ENCODE data around the gene C14orf93.

C14orf93 gene

DNA sequence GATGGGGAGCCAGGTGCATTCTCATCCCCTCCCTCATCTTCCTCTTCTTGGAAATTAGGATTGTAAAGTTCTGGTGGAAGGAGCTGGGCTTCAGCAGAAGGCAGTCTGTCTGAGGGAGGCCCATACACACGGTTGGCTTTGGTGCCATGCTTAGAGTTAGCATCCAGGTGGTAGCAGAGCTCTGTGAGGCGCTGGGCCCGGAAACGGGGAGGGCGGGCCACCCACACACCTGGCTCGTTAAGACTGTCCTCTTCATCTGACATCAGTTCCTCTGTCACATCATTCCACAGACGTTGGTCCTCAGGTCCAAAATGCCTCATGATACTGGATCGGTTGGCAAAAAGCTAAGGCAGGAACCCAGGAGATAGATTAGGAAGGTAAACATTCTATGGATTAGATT, 22.7 kb downstream of the C14orf93 start:
- FAIRE-seq: no peak

GRCh38 chr14:22986508-22987054, 23.4 kb downstream of the C14orf93 start:
- FAIRE-seq: peak; percentile 81

- FAIRE-seq: no peak
Measured at GRCh38 chr14:22985894-22986507, 23.9 kb downstream of the C14orf93 start.

GRCh38 chr14:22984959-22985658, 24.8 kb downstream of the C14orf93 start:
- no peak for FAIRE-seq

GRCh38 chr14:22982477-22983245, 27.3 kb downstream of the C14orf93 start, which contains the start of gene AJUBA:
TSS of gene AJUBA (minus strand) at chr14:22982551. CDS start at chr14:22982266, 285 bp downstream.
- FAIRE-seq: no peak

DNA sequence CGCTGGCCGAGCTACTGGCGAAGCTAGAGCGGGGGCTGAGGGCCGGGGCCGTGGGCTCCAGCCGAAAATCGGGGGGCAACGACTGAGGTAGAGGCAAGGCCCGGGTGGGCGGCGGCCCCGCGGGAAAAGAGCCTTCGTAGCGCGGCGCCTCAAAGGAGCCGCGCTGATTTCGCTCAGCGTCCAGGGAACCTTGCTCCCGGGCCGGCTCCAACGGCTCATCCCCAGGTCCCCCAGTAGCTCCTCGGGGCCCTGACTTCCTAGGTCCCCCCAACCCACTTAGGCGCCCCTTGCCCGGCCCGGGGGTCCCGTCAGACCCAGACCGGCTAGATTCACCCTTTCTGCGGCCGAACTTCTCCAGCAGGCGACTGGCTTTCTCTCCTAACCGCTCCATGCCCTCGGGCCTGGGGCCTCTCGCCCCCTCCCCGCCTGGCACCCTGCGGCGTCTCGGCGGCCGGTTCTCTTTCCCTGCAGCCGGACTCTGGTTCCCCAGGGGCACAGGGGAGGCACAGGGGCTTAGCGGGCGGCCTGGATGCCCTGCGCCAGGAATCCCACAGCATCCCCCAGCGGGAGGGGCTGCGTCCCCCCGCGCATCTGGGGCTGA, 28.0 kb downstream of the C14orf93 start:
- no peak for FAIRE-seq

GRCh38 chr14:22981090-22981875, 28.7 kb downstream of the C14orf93 start:
- no peak for FAIRE-seq

GRCh38 chr14:22980672-22981089, 29.3 kb downstream of the C14orf93 start:
- FAIRE-seq: no peak

DNA sequence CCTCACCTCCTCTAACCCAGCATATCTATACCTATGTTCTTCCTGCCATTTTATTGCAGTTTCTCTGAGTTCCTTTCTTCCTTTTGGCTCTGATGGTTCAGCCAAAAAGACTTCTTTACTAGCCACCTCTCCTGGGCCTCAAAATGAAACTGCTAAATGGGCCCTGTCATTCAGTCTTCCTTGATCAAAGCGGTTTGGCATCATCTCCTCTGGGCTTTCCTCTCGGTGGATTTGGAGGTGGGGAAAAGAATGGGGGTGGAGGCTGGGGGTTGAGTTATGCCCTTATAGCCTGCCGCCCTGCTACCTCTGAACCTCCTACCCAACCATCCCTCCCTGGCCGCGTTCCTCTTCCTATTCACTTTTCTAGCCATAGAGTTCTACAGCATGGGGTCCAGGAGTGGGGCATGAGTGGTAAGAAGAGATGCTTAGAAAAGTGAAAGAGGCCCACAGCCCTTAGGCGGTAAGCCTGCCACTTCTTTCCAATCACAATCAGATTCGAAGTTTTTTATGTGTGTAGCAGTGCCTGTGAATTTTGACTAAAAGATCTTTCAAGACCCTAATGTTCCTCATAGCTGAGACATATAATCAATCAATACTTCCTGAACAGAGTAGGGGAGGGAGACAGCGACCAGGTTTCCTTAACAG, 30.1 kb downstream of the C14orf93 start:
- no peak for FAIRE-seq

DNA sequence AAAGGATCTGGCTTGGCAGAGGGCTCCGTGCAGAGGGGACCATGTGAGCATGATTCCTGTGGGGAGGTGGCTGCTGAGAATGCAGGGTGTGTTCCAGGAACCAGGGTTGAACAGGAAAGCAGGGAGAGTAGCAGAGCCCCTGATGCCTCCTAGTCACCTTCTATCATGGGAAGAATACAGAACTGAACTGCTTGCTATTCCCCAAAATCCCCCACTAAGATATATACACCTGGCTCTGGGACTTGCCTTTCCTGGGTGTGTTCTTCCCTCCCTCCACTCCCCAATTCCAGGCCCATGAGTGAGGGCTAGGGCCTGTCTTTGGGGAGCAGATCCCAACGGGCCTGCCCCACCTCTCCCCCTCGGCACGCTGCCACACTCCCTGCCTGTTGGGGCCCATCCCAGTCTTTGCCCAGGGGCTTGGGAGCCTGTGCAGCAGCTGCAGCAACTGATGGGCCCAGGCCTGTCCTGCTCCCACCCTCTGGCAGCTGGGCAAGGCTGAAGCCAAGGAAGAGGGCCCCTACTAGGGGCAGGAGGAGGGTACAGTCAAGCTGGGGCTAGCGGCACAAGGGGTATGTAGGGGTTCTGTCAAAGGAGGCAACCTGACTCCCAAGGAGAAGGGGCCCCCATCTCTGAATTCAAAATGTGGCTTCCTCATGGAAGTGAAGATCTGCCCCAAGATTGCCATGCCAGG, 30.8 kb downstream of the C14orf93 start:
- no peak for FAIRE-seq

DNA sequence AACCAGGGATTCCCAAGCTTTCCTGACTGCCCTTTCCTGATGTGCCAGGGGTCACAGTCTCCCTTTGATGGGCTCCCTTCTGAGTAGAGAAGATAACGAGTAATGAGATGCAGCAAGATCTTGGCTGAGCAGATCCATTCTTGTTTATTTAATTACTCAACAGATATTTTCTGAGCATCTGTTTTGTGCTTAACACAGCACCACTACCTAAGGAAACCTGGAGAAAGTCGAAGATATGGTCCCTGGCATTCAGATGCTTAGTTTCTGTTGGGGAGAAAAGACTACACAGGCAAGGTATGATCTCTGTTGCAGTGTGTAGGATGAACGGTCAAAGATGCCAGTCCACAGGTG, 31.5 kb downstream of the C14orf93 start:
- no peak for FAIRE-seq

DNA sequence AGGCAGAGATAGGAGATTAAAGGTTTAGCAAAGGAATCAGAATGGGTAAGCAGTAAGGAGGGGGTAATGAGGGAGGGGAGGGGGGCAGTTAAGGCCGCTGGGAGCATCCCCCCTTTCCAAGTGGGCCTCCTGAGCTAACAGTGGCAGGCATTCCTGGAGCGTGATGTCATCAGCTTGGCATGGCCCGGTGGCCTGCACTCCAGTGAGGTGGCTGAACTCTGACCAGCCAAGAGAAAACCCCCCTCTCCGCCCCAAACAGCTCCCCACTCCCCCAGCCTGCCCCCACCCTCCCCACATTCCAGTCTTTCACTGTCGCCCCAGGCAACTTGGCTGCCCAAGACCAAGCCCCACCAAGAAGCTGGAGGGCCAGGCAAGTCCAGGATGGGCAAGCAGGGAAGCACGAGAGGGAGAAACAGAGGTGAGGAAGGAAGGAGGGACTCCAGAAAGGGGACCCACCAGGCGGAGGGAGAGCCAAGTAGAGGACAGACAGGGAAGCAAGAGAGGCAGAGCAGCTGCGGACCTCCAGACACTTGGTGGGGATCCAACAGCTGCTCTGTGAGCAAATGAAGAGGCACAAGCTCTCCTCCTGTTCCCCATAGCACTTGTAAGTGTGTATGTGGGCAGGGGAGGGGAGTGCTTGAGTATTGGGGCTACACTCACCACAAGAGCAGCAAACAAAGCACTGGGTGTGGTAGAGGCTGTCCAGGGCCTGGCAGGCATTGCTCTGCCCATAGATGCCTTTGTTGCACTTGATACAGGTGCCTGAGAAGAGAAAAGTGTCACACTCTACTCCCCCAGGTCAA, 32.1 kb downstream of the C14orf93 start:
- no peak for FAIRE-seq

DNA sequence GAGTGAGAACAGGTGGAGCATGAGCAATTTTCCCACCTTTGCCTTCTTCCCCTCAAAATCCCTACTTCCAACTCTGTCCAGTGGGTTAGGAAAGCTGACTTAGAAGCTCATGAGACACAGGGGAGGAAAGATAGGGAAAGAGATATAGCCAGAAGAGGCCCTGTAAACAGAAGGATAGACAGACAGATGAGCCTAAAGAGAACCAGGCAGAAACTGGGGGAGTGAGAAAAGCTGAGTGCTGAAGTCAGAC, 32.6 kb downstream of the C14orf93 start:
- FAIRE-seq: no peak

DNA sequence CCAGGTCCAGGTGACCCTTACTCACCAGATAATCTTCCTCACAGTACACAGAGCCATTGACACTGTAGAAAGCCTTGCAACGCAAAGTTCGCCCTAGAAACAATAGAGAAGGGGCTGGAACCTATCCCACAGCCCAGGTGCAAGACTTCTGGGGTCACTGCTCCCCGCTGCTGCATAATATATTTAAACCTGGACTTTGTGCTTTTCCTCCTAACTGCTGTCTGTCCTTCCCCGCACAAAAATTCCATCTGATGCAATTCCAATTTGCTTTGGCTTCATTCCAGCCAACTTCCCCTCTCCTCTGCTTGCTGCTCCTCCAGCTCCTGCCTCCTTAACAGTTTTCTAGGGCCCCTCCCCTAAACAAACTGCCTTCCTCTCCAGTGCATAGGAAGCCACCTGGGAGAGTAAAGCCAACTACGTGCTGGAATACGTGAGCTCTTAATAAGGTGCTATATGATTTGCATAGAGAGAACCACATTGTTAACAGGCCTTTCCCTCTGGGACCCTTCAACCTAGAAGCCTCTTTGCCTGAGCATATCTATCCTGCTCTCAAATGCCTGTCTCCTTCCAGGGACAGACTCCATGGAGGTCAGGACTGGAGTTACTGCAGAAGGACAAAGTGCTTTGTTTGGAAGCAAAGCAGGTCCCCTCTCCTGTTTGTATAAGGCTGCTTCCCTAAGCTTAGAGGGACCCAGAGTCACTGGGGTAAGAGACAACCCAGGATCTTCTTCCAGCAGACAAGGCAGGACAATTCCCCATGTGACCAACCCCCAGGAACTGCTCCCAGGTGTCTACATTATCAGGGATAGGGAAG, 33.1 kb downstream of the C14orf93 start:
- FAIRE-seq: no peak

- no peak for FAIRE-seq
Measured at GRCh38 chr14:22974530-22975313, 35.2 kb downstream of the C14orf93 start.

- peak; percentile 92 for FAIRE-seq
Measured at GRCh38 chr14:22973217-22974032, 36.5 kb downstream of the C14orf93 start.

DNA sequence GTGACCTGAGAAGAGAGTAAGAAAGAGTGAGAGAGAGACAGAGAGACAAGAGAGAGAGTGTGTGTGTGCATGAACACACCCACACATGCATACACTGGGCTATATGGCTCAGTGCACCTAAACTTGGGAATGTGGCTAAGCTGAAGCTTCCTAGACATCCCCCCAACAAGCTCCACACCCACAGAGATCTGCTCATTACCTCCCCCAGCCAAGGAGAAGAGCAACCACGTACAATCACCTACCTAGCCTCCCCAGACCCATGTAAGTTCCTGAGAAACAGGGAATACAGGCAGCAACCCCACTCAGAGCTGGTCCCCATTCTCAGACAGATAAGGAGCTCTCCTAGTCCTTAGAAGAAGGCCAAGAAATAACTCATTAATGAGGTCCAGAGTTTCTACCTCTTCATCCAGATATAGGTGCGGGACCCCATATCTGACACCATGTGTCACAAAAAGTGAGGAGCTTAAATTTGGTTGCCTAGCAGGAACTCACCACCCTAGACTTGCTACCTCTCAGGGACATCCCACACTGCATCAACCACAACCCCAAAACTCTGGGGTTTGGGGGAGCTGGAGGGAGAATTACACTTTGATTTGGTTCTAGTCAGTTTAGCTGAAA, 37.5 kb downstream of the C14orf93 start:
- FAIRE-seq: no peak

DNA sequence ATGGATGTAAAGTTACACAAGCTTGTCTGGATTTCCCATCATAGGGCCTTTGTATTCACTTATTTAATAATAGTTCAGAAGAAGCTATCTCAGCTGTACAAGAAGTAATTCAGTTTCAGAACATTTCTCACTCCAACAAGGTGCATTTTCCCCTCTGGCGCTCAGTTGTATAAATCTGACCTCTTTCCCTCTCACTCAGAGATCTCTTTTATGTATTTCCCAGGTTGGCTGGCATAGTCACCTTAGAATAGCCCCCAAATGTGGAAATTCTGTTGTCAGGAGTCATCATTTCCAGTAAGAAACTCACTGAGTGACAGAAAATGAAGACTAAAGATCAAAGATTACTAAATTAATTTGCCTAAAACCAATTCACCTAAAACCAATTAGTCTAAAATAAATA, 38.8 kb downstream of the C14orf93 start:
- no peak for FAIRE-seq
